Sigmoid colon (tissue), 4 donors: ENCODE data around the gene RUNDC3A.

Source experiments
- POLR2A ChIP-seq, 2 donors: fragments of 450-650 bp; IDR thresholded peaks; one replicate each; pipeline ENCODE4 v1.6.1; 2016; ENCODE audit warnings: antibody characterized with exemption in 2 of 2, mild to moderate bottlenecking in 2 of 2, moderate library complexity in 2 of 2
- POLR2AphosphoS5 ChIP-seq, 4 donors: sonication (generic); formaldehyde crosslinking; IDR thresholded peaks; one replicate each; pipeline ENCODE4 v1.6.1; 2017; ENCODE audit warnings: antibody characterized with exemption in 4 of 4

DNA sequence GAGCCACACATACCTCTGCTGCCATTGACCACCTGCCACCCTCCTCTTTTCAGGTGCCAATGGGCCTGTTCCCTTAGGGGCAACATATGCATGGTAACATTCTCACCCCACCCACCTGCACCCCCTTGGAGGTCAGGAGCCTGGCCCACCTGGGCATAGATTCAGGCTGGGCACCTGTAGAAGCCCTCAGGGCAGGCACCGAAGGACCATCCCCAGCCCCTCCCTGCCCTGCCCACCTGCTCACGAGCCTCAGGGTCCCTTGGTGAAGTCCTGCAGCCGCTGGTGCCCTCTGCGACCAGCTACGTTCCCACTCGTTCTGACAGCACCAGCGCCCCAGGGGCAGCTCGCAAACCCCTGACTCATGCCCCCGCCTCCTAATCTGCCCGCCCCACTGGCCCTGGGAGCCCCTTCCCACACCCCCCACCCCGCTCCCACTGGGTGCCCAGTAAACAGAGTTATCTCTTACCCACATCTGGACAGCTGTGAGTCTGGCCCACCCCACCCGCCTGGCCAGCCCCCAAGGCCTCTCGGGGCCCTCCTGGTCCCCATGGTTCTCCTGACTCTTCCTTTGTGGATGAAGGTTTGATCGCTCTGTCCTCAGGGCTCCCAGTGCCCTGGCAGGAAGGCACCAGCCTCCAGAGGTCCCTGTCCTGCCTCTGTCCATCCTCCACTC lies 40.4 kb upstream of the RUNDC3A start, which contains the start of gene SLC4A1:
- TF ChIP-seq POLR2AphosphoS5 (IDR thresholded peaks at IDR 0.05) (no peak), POLR2A (IDR thresholded peaks at IDR 0.05) (no peak)
